Neural crest cell (in vitro differentiated cells): ENCODE results near the gene WDR1. TPM values are rescaled to one million over a fixed set of nuclear protein-coding genes. Genes with fewer than 3 reads are reported as not detected.

Experiments
- DNase-seq: peaks from one replicate; pipeline ENCODE4 v3.0.0; 2021; ENCODE audit warnings: low read depth, mixed read lengths, low spot score
- H3K27ac Mint-ChIP-seq: one replicate; pipeline ENCODE4 v1.8.0; 2021; ENCODE audit warnings: mild to moderate bottlenecking, mixed read lengths; ENCODE audit not compliant: unreplicated experiment
- H3K27me3 Mint-ChIP-seq: 2 replicates; pipeline ENCODE4 v1.8.0; 2021; ENCODE audit warnings: low read depth, mild to moderate bottlenecking, mixed read lengths
- H3K36me3 Mint-ChIP-seq: 2 replicates; pipeline ENCODE4 v1.8.0; 2021; ENCODE audit warnings: low read depth, mild to moderate bottlenecking, mixed read lengths
- H3K4me1 Mint-ChIP-seq: 2 replicates; pipeline ENCODE4 v1.8.0; 2021; ENCODE audit warnings: mixed read lengths
- H3K4me3 Mint-ChIP-seq: one replicate; pipeline ENCODE4 v1.8.0; 2021; ENCODE audit warnings: mild to moderate bottlenecking, mixed read lengths
- H3K9me3 Mint-ChIP-seq: 2 replicates; pipeline ENCODE4 v1.8.0; 2021; ENCODE audit warnings: mixed read lengths
- CTCF ChIP-seq: fragments of 200-600 bp; sonication (generic); conservative IDR thresholded peaks from 2 replicates; pipeline ENCODE4 v1.5.0; 2021; ENCODE audit warnings: antibody characterized with exemption, mild to moderate bottlenecking
- total RNA-seq: library from RNA; stranded (reverse); gene quantifications from 2 replicates; pipeline ENCODE4 v1.2.1, GENCODE V29; 2021

The WDR1 gene
- total RNA-seq, 1 donor from 2014 or later = 154 TPM

- peak overlapping the region; percentile 62 for H3K27ac Mint-ChIP-seq
- H3K36me3 Mint-ChIP-seq = peaks cover 11% of the 10 kb centered on the region
- no peaks in the 10 kb centered on the region for H3K27me3 Mint-ChIP-seq
- DNase-seq = no peak
- H3K9me3 Mint-ChIP-seq = no peaks in the 10 kb centered on the region
- no peak for TF ChIP-seq CTCF
- no peaks in the 10 kb centered on the region for H3K4me1 Mint-ChIP-seq
- no peak overlapping the region for H3K4me3 Mint-ChIP-seq
Measured at GRCh38 chr4:10082047-10082446, 34.6 kb downstream of the WDR1 start.

GRCh38 chr4:10081218-10081606 lies 35.4 kb downstream of the WDR1 start:
- no peak for TF ChIP-seq CTCF
- Mint-ChIP-seq H3K4me3 (no peak overlapping the region), H3K36me3 (peaks cover 13% of the 10 kb centered on the region), H3K27me3 (no peaks in the 10 kb centered on the region), H3K27ac (no peak overlapping the region), H3K4me1 (no peaks in the 10 kb centered on the region), H3K9me3 (no peaks in the 10 kb centered on the region)
- no peak for DNase-seq

DNA sequence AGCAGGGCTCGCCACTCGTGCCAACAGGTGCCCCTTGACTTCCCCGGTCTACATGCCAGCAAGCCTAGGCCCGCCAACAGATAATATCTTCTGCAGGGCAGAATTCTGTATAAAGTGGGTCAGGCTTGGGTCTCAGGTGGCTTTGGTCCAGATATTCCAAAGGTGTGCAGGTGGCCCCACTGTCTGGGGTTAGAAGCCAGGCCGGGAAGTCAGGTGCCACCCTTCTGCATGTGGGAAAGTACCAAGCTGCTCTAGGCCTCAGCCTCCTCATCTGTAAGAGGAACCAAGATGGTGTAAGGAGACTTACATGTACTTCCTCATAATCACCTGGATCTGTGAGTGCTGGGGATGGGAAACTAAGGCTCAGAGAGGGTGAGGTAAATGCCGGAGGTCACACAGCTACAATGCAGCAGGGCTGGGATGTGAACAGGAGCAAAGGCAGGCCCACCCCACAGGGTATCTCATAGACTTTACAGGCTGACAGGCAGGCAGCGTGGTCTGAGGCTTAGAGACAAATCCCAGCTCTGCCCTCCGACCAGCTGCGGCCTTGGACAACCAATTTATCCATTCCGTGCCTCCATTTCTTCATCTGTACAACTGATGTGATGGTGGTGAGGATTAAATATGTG lies 35.9 kb downstream of the WDR1 start:
- H3K36me3 Mint-ChIP-seq = peaks cover 14% of the 10 kb centered on the region
- H3K9me3 Mint-ChIP-seq = no peaks in the 10 kb centered on the region
- no peak for DNase-seq
- no peak for TF ChIP-seq CTCF
- H3K27ac Mint-ChIP-seq = no peak overlapping the region
- H3K4me1 Mint-ChIP-seq = no peaks in the 10 kb centered on the region
- no peak overlapping the region for H3K4me3 Mint-ChIP-seq
- no peaks in the 10 kb centered on the region for H3K27me3 Mint-ChIP-seq

- no peak overlapping the region for H3K4me3 Mint-ChIP-seq
- no peaks in the 10 kb centered on the region for H3K9me3 Mint-ChIP-seq
- TF ChIP-seq CTCF = no peak
- no peaks in the 10 kb centered on the region for H3K4me1 Mint-ChIP-seq
- no peak overlapping the region for H3K27ac Mint-ChIP-seq
- H3K27me3 Mint-ChIP-seq = no peaks in the 10 kb centered on the region
- DNase-seq = no peak
- H3K36me3 Mint-ChIP-seq = peaks cover 14% of the 10 kb centered on the region
Measured at GRCh38 chr4:10079912-10080588, 36.5 kb downstream of the WDR1 start.

DNA sequence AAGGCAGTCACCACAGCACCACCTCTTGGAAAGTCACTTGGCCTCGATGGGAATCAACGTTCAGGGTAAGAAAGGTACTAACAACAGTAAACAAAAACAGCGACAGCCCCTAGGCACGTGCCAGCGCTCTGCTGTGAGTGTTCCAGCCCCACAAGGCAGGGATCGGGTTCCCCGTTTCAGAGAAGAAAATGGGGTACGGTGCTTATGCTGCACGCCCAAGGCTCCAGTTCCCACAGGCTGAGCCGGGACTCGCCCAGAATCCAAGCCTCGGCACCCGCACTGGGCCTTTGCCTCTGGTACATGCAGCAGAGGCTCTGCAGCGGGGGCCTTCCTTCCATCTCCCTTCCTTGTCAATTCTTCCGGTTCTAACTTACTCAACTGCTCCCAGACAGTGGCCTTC lies 37.3 kb downstream of the WDR1 start:
- Mint-ChIP-seq H3K27me3 (no peaks in the 10 kb centered on the region), H3K9me3 (no peaks in the 10 kb centered on the region), H3K4me3 (no peak overlapping the region), H3K36me3 (peaks cover 18% of the 10 kb centered on the region), H3K27ac (peak overlapping the region; percentile 2), H3K4me1 (no peaks in the 10 kb centered on the region)
- DNase-seq = no peak
- no peak for TF ChIP-seq CTCF
